ENCODE data around the gene HSPE1.
A peak's percentile ranks its signal among the peaks of the same experiment; 100 is the strongest.
"Not testable (repeated sequence)": the region's sequence is repeated elsewhere in the genome, so short reads cannot be mapped to it uniquely, and the experiment has no call there.

The HSPE1 gene

GRCh38 chr2:197472166-197472565 is 28.0 kb upstream of the HSPE1 start:
- Histone ChIP-seq H3K79me2 (ENCODE audit: insufficient read depth, low read length) (no peaks in the 10 kb centered on the region), H2AFZ (ENCODE audit: low read depth, low read length) (no peak overlapping the region), H4K20me1 (ENCODE audit: insufficient read depth, low read length) (no peaks in the 10 kb centered on the region), H3K36me3 (ENCODE audit: insufficient read depth, low read length) (peaks cover 88% of the 10 kb centered on the region), H3K27me3 (ENCODE audit: insufficient read depth, low read length, poor library complexity) (no peaks in the 10 kb centered on the region), H3K4me3 (ENCODE audit: low read depth in 1 of 2, low read length in 2 of 2) (no peak overlapping the region), H3K4me2 (ENCODE audit: insufficient read depth, low read length) (no peak overlapping the region), H3K9me3 (ENCODE audit: insufficient read depth, low read length, severe bottlenecking) (no peaks in the 10 kb centered on the region), H3K4me1 (ENCODE audit: insufficient read depth, low read length) (no peaks in the 10 kb centered on the region), H3K9ac (ENCODE audit: low read depth, low read length) (no peak overlapping the region), H3K27ac (ENCODE audit: low read length) (no peak overlapping the region)
- ATAC-seq (ENCODE audit: insufficient read depth, low read depth) = no peak
- no peak for TF ChIP-seq EZH2 (IDR thresholded peaks at IDR 0.05; ENCODE audit: borderline replicate concordance, low read depth, low read length, severe bottlenecking)
- TF ChIP-seq CTCF (IDR thresholded peaks at IDR 0.05; ENCODE audit: borderline replicate concordance, extremely low read depth, low read length, poor library complexity, severe bottlenecking) = no peak
- no peak for DNase-seq

DNA sequence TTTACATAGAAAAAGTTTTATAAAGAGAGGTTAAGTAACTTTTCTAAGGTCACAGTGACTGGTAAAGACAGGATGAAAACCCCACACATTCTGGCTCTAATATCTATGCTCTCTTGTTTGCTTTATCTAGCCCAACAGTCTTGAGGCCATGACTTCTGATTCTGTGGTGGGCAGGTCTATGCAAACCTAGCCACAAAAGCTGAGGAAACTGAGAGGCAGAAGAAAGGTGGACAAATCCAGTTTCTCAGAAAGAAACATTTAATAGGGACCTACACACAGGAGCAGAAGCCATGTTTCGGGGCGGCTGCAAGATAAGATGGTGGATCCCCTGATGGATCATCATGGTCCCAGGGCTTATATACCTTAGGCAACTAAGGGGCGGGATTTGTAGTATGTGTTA is 22.4 kb upstream of the HSPE1 start:
- ATAC-seq (ENCODE audit: insufficient read depth, low read depth) (no peak), DNase-seq (no peak)
- Histone ChIP-seq H2AFZ (ENCODE audit: low read depth, low read length) (no peak overlapping the region), H3K4me2 (ENCODE audit: insufficient read depth, low read length) (no peak overlapping the region), H3K27me3 (ENCODE audit: insufficient read depth, low read length, poor library complexity) (no peaks in the 10 kb centered on the region), H3K27ac (ENCODE audit: low read length) (no peak overlapping the region), H3K4me1 (ENCODE audit: insufficient read depth, low read length) (no peaks in the 10 kb centered on the region), H3K79me2 (ENCODE audit: insufficient read depth, low read length) (no peaks in the 10 kb centered on the region), H3K9me3 (ENCODE audit: insufficient read depth, low read length, severe bottlenecking) (no peaks in the 10 kb centered on the region), H3K36me3 (ENCODE audit: insufficient read depth, low read length) (peaks cover 51% of the 10 kb centered on the region), H3K9ac (ENCODE audit: low read depth, low read length) (no peak overlapping the region), H4K20me1 (ENCODE audit: insufficient read depth, low read length) (no peaks in the 10 kb centered on the region), H3K4me3 (ENCODE audit: low read depth in 1 of 2, low read length in 2 of 2) (no peak overlapping the region)
- TF ChIP-seq CTCF (IDR thresholded peaks at IDR 0.05; ENCODE audit: borderline replicate concordance, extremely low read depth, low read length, poor library complexity, severe bottlenecking) (no peak), EZH2 (IDR thresholded peaks at IDR 0.05; ENCODE audit: borderline replicate concordance, low read depth, low read length, severe bottlenecking) (no peak)

- H3K27ac ChIP-seq (ENCODE audit: low read length) = no peak overlapping the region
- no peaks in the 10 kb centered on the region for H4K20me1 ChIP-seq (ENCODE audit: insufficient read depth, low read length)
- ATAC-seq (ENCODE audit: insufficient read depth, low read depth) = peak; percentile 13; the same call in 2 of the 3 replicates
Observed at GRCh38 chr2:197480165-197481036, 19.8 kb upstream of the HSPE1 start.

DNA sequence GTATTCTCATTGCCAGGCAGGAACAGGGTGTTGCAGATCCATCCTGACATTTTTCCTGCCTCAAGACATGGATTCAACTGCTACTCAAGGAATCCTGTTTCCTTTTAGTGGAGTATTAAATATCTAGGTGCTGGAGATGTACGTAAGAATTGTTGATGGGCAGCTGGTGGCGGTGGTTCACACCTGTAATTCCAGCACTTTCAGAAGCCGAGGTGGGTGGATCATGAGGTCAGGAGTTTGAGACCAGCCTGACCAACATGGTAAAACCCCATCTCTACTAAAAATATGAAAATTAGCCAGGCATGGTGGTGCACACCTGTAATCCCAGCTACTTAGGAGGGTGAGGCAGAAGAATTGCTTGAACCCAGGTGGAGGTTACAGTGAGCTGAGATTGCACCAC is 15.9 kb upstream of the HSPE1 start:
- ATAC-seq (ENCODE audit: insufficient read depth, low read depth); H3K9ac ChIP-seq (ENCODE audit: low read depth, low read length); H2AFZ ChIP-seq (ENCODE audit: low read depth, low read length); H3K4me2 ChIP-seq (ENCODE audit: insufficient read depth, low read length); H3K27me3 ChIP-seq (ENCODE audit: insufficient read depth, low read length, poor library complexity); H4K20me1 ChIP-seq (ENCODE audit: insufficient read depth, low read length); H3K9me3 ChIP-seq (ENCODE audit: insufficient read depth, low read length, severe bottlenecking); H3K79me2 ChIP-seq (ENCODE audit: insufficient read depth, low read length); H3K4me1 ChIP-seq (ENCODE audit: insufficient read depth, low read length); H3K4me3 ChIP-seq (ENCODE audit: low read depth in 1 of 2, low read length in 2 of 2); H3K27ac ChIP-seq (ENCODE audit: low read length); DNase-seq: not testable (repeated sequence)
- H3K36me3 ChIP-seq (ENCODE audit: insufficient read depth, low read length) = peaks cover 42% of the 10 kb centered on the region

More at GRCh38 chr2:197480165-197481036, 19.8 kb upstream of the HSPE1 start:
- Histone ChIP-seq H3K4me2 (ENCODE audit: insufficient read depth, low read length) (no peak overlapping the region), H3K79me2 (ENCODE audit: insufficient read depth, low read length) (no peaks in the 10 kb centered on the region), H3K27me3 (ENCODE audit: insufficient read depth, low read length, poor library complexity) (no peaks in the 10 kb centered on the region), H3K9me3 (ENCODE audit: insufficient read depth, low read length, severe bottlenecking) (peaks cover 5% of the 10 kb centered on the region), H3K9ac (ENCODE audit: low read depth, low read length) (no peak overlapping the region), H3K4me3 (ENCODE audit: low read depth in 1 of 2, low read length in 2 of 2) (no peak overlapping the region), H2AFZ (ENCODE audit: low read depth, low read length) (no peak overlapping the region), H3K4me1 (ENCODE audit: insufficient read depth, low read length) (no peaks in the 10 kb centered on the region), H3K36me3 (ENCODE audit: insufficient read depth, low read length) (peaks cover 34% of the 10 kb centered on the region)
- DNase-seq = no peak
- no peak for TF ChIP-seq CTCF (IDR thresholded peaks at IDR 0.05; ENCODE audit: borderline replicate concordance, extremely low read depth, low read length, poor library complexity, severe bottlenecking)
- no peak for TF ChIP-seq EZH2 (IDR thresholded peaks at IDR 0.05; ENCODE audit: borderline replicate concordance, low read depth, low read length, severe bottlenecking)

Data from DND-41 (cell line).